ENCODE data around the gene HOXB2. TPM values are rescaled to one million over a fixed set of nuclear protein-coding genes. Genes with fewer than 3 reads are reported as not detected.

The HOXB2 gene
- total RNA-seq, 1 experiment from 2014 or later: 3.0 TPM

- DNase-seq (ENCODE audit: unreplicated experiment): no peak
- intact Hi-C loops (cut with micrococcal nuclease): no loop called here
- no peak for TF ChIP-seq CTCF (IDR thresholded peaks at IDR 0.05; ENCODE audit: unreplicated experiment)
- peaks cover 11% of the 10 kb centered on the region for H3K4me1 Mint-ChIP-seq (ENCODE audit: insufficient read depth, unreplicated experiment)
- H3K27ac Mint-ChIP-seq (ENCODE audit: low read depth, unreplicated experiment): no peak overlapping the region
- H3K9me3 Mint-ChIP-seq (ENCODE audit: unreplicated experiment): no peaks in the 10 kb centered on the region
- H3K4me3 Mint-ChIP-seq (ENCODE audit: unreplicated experiment): no peak overlapping the region
- ChIA-PET CTCF (no interaction called here), POLR2A (no interaction called here)
- BruUV-seq (replicated peaks): no TSS peak
- no peaks in the 10 kb centered on the region for H3K27me3 Mint-ChIP-seq (ENCODE audit: insufficient read depth, unreplicated experiment)
- no peaks in the 10 kb centered on the region for H3K36me3 Mint-ChIP-seq (ENCODE audit: insufficient read depth, unreplicated experiment)
These were observed 6.3 kb upstream of the HOXB2 start for GRCh38 chr17:48551214-48551555.

- ChIA-PET POLR2A (interaction anchor here (0.7 kb wide), 1 partner anchor 798 kb away, joined by 3 read pairs; no protein-coding TSS in a partner anchor), CTCF (no interaction called here)
These were observed 5.7 kb upstream of the HOXB2 start for GRCh38 chr17:48550502-48551213.

GRCh38 chr17:48549914-48550501 lies 5.1 kb upstream of the HOXB2 start:
- no TSS peak for BruUV-seq (replicated peaks)
- Mint-ChIP-seq H3K36me3 (ENCODE audit: insufficient read depth, unreplicated experiment) (no peaks in the 10 kb centered on the region), H3K27me3 (ENCODE audit: insufficient read depth, unreplicated experiment) (no peaks in the 10 kb centered on the region), H3K4me1 (ENCODE audit: insufficient read depth, unreplicated experiment) (peaks cover 7% of the 10 kb centered on the region), H3K9me3 (ENCODE audit: unreplicated experiment) (no peaks in the 10 kb centered on the region), H3K27ac (ENCODE audit: low read depth, unreplicated experiment) (no peak overlapping the region), H3K4me3 (ENCODE audit: unreplicated experiment) (no peak overlapping the region)
- DNase-seq (ENCODE audit: unreplicated experiment): no peak
- no peak for TF ChIP-seq CTCF (IDR thresholded peaks at IDR 0.05; ENCODE audit: unreplicated experiment)
- ChIA-PET CTCF (no interaction called here), POLR2A (interaction anchor here (0.7 kb wide), 1 partner anchor 799 kb away, joined by 3 read pairs; no protein-coding TSS in a partner anchor)
- intact Hi-C loops (cut with micrococcal nuclease): no loop called here

More at GRCh38 chr17:48550502-48551213, 5.7 kb upstream of the HOXB2 start:
- Mint-ChIP-seq H3K4me3 (ENCODE audit: unreplicated experiment) (no peak overlapping the region), H3K27me3 (ENCODE audit: insufficient read depth, unreplicated experiment) (no peaks in the 10 kb centered on the region), H3K4me1 (ENCODE audit: insufficient read depth, unreplicated experiment) (peaks cover 11% of the 10 kb centered on the region), H3K36me3 (ENCODE audit: insufficient read depth, unreplicated experiment) (no peaks in the 10 kb centered on the region), H3K9me3 (ENCODE audit: unreplicated experiment) (no peaks in the 10 kb centered on the region), H3K27ac (ENCODE audit: low read depth, unreplicated experiment) (no peak overlapping the region)
- TF ChIP-seq CTCF (IDR thresholded peaks at IDR 0.05; ENCODE audit: unreplicated experiment): no peak
- no TSS peak for BruUV-seq (replicated peaks)
- intact Hi-C loops (cut with micrococcal nuclease): no loop called here
- DNase-seq (ENCODE audit: unreplicated experiment): no peak

GRCh38 chr17:48549281-48549630 lies 4.3 kb upstream of the HOXB2 start:
- Mint-ChIP-seq H3K4me3 (ENCODE audit: unreplicated experiment) (no peak overlapping the region), H3K36me3 (ENCODE audit: insufficient read depth, unreplicated experiment) (no peaks in the 10 kb centered on the region), H3K4me1 (ENCODE audit: insufficient read depth, unreplicated experiment) (no peaks in the 10 kb centered on the region), H3K27ac (ENCODE audit: low read depth, unreplicated experiment) (no peak overlapping the region), H3K27me3 (ENCODE audit: insufficient read depth, unreplicated experiment) (no peaks in the 10 kb centered on the region), H3K9me3 (ENCODE audit: unreplicated experiment) (no peaks in the 10 kb centered on the region)
- ChIA-PET POLR2A (no interaction called here), CTCF (no interaction called here)
- no peak for DNase-seq (ENCODE audit: unreplicated experiment)
- TF ChIP-seq CTCF (IDR thresholded peaks at IDR 0.05; ENCODE audit: unreplicated experiment): no peak
- BruUV-seq (replicated peaks): no TSS peak
- intact Hi-C loops (cut with micrococcal nuclease): no loop called here

Measured in MCF 10A (cell line).